GM04504 (cell line): ENCODE results near the gene USH1C.

ENCODE experiments used
- DNase-seq: peaks from one replicate; pipeline ENCODE4 v3.0.0-alpha.2; 2012; ENCODE audit warnings: low read depth

The USH1C gene

DNA sequence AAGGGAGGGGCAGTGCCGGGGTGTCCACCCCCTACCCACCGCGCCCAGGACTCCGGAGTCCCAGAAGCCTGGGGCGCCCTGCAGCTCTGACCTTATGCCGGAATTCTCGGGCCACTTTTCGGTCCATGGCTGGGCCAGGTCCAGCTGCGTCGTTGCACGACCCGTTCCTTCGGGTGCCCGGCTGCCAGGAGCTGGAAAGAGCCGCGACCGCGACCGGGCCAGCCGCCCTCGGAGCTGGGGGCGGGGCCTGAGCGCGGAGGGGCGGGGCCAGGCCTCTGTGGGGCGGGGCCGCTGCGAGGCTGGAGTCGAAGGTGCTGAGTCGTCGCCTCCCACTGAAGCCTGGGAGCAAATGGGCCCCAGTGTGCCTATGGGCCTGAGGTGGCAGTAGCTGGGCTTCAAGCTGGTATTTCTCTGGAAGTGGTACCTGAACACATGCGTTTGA, at the start of gene USH1C:
Gene USH1C (minus strand): TSS at position 236 of the 442 bp plus-strand sequence. CDS start 109 bp downstream, at position 127.
- no peak for DNase-seq

DNA sequence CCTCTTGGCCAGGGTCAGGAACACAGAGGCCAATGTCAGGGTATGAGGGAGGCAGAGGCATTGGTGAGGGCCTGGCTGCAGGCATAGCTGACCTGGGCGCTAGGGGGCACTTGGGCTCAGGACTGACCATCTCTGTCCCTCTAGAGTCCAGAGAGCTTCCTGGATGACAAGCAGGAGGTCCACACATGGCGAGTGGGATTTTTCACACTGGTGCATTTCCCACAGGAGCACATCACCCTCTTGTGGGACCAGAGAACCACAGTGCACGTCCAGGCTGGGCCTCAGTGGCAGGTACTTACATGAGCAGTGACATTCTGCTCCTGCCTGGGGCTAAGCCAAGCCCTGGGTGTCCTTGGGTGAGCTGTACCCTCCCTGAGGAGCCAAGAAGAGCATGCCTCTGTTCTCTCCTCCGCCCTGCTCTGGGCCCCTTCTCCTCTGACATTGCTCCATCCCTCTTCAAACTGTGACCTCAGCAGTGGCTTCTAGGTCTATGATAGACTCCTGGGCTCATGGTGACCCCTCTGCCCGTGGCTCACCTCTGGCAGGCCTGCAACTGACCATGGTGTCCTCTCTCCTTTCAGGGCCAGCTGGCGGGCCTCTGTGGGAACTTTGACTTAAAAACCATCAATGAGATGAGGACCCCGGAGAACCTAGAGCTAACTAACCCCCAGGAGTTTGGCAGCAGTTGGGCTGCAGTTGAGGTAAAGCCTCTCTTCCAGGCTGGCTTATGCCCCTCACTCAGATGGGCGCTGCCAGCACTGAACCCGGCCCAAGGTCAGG, 49.4 kb upstream of the USH1C start:
- DNase-seq = no peak

DNA sequence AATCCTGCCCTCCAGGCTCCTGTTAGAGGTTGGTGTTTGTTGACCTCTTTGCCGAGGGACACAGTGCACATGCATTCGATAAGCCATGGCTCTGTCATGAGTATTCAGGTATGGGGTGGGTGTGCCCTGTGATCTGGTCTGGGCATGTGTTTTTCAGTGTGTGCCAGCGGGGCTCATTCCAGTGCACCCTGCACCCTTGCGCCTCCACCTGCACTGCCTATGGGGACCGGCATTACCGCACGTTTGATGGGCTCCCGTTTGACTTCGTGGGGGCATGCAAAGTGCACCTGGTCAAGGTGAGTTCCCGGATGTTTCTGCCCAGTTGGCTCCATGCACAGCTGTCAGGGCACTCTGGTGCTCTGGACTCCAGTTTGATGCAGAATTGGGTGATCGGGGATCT, 47.1 kb upstream of the USH1C start:
- DNase-seq = no peak

DNA sequence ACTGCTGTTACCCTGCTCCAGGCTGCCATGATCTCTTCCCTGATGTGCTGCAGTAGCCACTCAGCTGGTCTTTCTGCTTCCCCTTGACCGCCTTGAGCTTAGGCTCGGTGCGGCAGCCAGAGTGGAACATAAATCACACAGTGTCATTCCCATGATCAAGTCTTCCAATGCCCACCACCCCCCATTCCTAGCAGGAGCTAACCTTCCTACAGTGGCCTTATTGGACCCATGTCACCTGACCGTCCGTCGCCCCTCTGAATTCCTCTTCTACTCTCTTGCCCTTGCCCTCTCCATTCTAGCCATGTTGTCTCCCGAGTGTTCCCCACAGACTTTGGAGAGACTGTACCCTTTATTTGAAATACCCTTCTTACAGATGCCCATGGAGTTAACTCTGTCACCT, 46.2 kb upstream of the USH1C start:
- no peak for DNase-seq

DNA sequence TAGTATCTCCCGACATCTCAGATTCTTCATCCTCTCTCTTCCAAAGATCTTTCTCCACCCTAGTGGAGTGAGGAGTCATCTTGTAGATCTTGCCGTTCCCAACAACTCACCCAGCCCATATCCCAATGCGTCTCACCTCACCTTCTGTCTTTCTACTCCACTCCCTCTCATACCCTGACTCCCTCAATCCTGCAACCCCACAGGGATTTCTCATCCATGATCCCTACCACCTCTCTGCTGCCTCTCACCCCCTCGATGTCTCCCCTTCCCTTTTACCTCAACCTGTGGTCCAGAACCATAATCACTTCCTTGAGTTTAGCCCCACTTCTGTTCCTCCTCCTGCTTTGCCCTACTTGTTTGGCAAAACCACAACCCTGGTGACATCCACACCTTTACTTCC, 44.5 kb upstream of the USH1C start:
- DNase-seq = no peak

DNA sequence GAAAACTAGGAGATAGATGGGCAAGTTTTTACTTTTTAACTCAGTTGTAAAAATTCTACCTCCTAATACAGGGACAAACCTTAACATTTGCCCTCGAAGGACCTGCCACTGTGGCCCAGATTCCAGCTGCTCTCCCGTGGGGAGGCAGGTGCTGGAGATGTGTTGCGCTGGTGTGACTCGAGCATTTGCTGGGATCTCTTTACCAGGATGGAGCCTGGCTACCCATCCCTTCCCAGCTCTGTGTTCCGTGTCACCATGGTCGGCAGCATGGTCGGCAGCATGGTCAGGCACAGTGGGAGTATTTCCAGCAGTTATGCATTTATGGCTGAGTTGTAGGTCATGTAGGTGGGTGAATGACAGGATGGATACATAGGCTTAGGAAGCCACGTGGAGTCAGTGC, 44.0 kb upstream of the USH1C start:
- DNase-seq = no peak

DNA sequence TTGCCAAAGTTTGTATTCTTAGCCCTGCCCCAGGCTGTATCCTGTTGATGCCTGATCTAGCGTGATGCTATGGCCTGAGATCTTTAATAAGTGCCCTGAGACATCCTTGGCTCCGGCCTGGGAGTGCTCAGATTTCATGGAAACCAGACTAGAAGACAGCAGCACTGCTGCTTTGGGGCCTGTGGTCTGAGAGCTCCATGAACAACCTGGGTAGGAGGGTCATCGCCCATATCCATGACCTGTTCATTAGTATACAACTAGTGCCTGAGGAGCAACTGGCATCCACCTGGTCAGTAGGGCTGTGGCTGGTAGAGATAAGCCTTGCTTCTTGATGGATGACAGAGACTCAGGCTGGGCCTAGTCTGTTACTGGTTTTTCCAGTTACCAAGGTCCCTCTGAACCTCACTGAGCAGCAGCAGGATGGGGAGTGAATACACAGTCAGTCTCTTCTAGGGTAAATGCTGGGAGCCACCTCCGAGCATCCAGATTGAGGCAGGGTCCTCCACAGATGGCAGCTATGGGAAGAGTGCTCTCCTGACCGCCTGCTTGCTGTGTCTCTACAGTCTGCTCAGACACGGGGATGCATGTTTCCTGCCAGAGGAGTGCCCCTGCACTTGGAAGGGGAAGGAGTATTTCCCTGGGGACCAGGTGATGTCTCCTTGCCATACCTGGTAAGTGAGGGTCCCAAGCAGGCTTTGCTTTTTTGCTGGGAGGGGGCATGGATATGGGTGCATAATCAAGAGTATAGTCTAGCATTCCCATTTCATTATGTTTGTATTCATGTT, 41.9 kb upstream of the USH1C start:
- no peak for DNase-seq

DNA sequence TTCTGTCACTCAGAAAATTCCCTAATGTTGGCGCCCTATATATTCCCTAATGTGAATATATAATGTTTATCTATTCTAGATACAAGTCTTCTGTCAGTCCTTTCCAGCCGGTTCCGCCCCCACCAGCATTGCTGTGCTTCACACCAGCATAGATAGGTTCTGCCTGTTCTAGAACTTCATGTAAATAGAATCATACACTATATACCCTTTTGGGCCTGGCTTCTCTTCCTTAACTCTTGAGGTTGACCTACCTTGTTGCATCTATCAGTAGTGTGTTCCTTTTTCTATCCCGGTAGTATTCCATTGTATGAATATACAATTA, 37.5 kb upstream of the USH1C start:
- no peak for DNase-seq

DNA sequence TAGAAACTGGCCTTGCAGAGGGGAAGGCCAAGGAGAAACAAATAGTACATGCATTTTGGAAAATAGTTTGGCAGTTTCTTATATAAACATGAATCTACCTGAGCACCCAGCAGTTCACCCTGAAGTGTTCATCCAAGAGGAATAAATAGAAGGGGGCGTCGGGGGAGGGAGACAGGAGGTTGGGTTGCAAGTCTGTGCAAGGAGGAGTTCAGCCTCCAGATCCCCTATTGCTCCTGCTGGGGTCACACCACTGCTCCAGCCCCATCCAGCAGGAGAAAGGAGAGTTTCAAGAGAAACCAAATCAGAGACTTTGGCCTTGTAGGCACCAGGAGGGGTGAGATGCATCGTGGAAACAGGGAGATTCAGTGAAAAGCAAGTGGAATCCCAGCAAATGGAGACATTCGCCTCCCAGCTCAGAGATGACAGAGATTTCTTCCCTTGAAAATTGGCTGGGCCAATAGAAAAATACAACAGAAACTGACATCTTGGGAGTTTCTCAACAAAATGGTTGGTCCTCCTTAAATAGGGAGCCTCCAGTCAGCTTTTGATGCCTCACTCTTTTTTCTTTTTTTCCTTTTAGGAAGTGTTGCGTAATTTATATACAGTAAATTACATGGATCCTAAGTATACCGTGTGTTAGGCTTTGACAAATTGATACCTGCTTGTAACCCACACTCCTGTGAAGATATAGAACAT, 37.0 kb upstream of the USH1C start:
- DNase-seq = no peak

DNA sequence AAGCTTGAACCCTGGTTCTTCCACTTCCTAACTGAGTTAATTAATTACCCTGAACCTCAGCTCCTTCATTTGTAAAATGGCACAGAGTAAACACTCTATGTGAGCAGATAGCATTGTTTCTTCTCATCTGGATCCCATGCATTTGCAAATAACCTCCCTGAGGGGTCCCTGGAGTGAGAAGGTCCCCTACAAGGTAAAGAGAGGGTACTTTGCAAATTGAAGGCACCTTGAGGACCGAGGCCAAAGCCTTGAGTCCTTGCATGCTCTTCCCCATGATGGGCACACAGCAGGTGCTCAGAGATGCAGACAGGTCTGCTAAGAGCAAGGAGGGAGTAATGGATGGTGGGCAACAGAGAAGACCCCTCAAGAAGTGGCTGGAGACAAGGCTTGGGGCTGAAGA, 36.1 kb upstream of the USH1C start:
- no peak for DNase-seq

DNA sequence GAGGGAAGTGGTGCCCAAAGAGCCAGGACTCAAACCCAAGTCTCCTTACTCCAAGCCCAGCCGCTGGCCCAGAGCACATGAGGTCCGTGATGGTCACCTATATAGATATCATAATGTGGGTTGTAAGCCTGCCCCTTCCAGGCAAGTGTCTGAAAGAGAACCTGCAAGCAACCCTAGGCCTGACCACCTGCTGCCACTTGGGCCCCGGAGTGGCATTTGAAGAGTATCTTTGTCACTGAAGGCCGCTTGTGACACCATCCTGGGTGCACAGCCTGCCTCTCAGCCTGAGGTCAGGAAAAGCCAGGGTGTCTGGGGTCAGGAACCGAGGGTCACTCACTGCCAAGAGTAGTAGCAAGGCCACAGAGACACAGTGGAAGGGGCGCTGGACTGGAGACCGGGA, 35.2 kb upstream of the USH1C start:
- no peak for DNase-seq

DNA sequence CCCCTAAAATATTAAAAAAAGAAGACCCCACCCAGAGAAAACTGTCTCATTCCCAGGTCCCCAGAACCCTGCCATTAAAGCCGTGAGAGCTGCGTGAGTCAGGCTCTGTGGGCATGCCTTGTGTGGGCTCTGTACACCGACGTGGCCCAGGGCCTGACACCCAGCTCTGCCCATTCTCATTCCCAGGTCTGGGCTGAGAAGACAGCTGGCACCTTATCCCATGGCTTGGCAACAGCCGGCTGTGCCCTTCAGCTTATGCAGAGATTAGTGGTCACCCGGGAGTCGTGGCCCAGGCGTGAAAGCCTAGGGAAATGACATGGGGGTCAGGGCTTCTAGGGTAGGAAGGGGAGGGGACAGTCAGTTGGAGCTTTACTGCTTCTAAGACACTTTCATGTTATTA, 34.7 kb upstream of the USH1C start:
- DNase-seq = no peak

DNA sequence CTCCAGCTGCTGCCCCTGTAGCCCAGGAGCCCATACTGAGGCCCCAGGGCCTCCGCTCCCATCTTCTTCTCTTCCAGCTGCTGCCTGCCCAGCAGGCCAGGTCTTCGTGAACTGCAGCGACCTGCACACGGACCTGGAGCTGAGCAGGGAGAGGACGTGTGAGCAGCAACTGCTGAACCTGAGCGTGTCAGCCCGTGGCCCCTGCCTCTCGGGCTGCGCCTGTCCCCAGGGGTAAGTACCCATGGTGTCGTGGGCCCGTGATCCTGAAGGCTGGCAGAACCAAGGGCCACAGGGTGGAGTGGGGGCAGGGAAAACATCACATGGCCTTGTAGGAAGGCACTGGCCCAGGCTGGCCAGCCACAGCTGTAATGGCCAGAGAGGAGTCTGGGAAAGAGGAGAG, 34.1 kb upstream of the USH1C start:
- DNase-seq = no peak

DNA sequence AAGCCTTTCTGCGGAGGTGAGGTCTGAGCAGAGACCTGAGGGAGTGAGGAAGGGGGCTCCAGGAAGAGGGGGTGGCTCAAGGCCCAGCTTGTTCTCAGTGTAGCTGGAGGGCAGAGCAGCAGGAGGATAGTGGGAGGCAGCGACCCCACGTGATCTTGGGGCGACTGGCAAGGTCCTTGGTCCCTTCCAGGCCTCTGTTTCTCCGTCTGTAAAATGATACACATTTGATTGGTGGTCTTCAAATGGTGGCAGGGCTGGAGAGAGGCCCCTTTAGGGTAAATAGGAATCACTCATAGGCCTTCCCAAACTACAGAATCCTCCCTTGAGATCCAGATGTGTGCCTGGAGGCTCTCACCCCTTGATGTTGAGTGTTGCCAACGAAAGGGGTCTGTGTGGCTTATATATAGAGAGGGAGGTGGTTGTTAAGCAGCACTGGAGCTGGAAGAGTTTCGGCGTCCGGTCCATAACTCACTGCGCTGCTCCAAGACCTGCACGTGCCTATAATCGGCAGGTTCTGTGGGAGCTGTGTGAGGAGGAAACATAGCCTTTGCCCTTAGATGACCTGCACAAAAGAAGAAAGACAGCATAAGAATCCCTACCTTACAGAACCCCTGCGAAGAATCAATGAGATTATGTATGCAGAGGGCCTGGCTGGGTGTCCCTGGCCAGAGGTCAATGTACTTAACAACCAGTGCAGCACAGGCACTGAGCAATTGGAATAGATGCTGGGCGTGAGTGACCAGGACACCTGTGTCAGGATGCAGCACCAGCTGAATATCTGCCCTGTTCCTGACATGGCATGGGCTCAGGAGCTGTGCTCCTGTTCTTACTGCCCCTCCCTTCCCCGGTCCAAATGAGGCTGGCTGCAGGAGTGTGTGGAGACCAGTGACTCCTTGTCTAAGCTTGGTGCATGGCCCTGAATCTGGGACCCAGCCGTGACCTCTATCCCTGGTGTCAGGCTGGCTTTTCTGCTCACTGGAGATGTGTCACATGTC, 31.5 kb upstream of the USH1C start:
- no peak for DNase-seq

DNA sequence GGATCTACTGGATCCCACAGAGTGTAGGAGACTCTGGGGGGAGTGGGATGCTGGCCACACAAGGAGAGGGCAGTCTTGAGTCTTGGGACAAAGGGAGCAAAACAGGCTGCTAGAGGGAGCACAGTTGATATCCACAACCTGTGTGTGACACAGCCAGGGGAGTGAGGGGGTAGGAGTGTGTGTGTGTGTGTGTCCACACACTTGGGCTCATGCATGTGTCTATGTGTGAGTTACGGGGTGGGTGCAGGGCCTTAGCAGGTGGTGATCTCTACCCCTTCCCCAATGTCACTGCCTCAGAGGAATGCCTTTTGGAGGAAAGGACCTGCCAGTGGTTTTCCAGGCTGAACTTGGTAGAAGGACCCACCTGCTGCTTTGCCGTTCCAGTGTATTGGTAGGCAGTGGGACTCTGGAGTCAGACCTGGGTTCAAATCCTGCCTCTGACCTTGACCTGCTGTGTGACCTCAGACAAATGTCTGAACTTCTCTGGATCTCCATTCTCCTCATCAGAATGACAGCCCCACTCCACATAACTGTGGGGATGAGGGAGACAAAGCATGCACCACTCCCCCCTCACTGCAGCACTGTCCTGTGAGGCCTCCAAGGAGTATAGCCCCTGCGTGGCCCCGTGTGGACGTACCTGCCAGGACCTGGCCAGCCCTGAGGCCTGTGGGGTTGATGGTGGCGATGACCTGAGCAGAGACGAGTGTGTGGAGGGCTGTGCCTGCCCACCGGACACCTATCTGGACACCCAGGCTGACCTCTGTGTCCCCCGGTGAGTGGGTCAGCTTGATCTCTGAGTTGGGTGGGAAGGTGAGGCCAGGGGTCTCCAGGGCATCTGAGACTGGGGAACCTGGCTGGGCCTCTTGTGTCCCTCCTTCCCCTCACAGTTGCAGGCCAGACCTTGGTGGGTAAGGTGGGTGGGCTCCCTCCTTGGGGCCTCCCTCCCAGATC, 30.2 kb upstream of the USH1C start:
- DNase-seq = no peak

DNA sequence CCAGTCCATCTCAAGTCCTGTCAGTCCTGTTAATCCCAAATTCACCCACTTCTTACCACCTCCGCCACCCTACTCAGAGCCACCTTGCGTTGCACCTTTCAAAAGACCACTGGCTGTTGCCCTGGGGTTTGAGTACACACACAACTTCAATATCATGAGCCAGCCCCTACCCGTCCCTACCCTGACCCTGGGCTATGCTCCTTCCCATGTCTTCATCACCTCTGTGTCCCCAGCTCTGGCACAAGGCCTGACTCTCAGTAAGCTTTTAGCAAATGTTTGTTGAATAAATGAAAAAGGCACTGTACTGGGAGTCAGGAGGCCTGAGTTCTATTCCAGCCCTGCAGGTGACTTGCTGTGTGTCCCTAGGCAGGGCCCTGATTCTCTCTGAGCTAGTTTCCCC, 29.3 kb upstream of the USH1C start:
- DNase-seq = no peak

DNA sequence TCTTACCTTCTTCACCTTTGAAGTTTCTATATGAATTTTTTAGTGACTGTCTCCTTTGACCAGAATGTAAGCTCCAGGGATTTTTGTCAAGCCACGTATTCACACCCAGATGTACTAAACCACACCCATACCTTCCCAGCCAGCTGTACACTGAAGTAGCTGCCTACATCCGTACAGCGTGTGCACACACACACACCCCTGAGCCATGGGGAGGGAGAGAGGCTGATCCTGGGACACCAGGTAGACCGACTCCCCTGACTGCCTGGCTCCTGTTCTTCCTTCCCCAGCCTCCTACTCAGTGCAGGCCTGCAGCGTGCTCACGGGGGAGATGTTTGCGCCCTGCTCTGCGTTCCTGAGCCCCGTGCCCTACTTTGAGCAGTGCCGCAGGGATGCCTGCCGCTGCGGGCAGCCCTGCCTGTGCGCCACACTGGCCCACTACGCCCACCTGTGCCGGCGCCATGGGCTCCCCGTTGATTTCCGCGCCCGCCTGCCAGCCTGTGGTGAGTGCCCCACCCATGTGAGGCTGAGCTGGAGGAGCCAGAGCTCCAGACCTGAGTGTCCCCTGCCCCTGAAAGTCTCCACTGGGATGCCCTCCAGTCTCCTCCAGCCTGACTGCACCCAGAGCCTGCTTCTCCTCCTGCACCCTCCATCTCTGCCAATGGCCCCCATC, 28.7 kb upstream of the USH1C start:
- no peak for DNase-seq

DNA sequence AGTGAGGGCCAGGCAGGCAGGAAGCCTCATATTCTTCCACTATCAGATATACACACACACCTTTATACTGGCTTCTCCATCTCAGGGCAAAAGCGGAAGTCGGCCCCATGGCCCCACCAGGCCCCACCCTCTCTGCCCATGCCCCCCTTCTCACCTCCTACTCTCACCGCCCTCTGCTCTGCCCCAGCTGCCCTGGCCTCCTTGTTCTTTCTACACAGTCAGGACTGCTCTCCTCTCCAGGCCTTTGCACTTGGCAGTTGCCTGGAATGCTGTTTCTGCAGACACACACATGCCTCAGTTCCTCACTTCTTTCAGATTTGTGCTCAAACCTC, 28.1 kb upstream of the USH1C start:
- DNase-seq = no peak

DNA sequence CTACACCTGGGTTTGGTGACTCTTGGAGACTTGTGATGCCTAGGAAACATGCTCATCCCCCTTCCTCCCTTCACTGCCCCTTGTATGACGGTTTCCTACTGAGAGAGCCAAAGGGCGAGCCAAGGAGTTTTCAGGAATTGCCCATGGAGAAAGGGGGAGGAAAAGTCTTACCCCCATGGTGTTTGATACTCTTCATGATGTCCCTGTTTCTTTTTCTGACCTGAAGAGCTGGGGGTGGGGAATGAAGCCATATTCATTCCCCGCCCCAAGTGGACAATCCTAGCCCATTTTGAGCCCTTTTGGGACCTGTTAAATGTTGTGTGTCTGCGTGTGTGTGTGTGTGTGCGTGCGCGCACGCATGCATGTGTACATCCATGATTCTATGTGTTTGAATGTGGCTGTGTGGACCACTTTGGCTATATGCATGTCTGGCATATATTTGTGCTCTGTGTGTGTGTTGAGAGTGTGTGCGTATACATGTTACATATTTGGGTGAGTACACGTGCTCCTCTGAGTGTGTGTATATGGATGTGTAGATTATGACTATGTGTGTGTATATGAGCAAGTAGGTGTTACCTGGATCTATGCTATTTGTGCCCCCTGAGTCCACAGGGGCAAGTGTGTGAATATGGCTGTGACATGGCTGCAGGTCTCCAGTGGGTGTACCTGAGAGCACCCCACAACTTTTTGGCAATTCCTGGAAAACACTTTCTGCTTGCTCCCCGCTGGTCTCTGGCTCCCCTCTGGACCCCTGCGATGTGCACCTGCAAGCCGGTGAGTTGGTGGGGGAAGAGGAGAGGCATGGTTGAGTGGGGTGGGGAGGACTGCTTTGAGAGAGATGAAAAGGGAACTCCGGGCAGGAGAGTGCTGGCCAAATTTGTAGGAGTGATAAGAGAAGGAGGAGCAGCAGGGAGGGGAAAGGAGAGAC, 27.5 kb upstream of the USH1C start:
- DNase-seq = no peak
